Lower lobe of right lung (tissue), 2 donors: ENCODE results near the gene NRXN2. TPM values are rescaled to one million over a fixed set of nuclear protein-coding genes. Genes with fewer than 3 reads are reported as not detected.
"Not testable (repeated sequence)": the region's sequence is repeated elsewhere in the genome, so short reads cannot be mapped to it uniquely, and the experiment has no call there.

ENCODE experiments used
- ATAC-seq, 2 donors: fragments of 200-7000 bp; cut with Tn5 transposase; one replicate each; pipeline ENCODE4 v1.9.1; 2020 to 2022; ENCODE audit warnings: mild to moderate bottlenecking in 2 of 2, moderate library complexity in 2 of 2
- DNase-seq: peaks from one replicate; pipeline ENCODE4 v3.0.0-alpha.2; 2020
- H3K27ac ChIP-seq: fragments of 200-600 bp; one replicate; pipeline ENCODE4 v1.8.0; 2022
- H3K27me3 ChIP-seq: fragments of 200-600 bp; one replicate; pipeline ENCODE4 v1.8.0; 2022; ENCODE audit warnings: low read depth
- H3K36me3 ChIP-seq: fragments of 200-600 bp; one replicate; pipeline ENCODE4 v1.8.0; 2022; ENCODE audit warnings: mild to moderate bottlenecking
- H3K4me1 ChIP-seq: fragments of 200-600 bp; one replicate; pipeline ENCODE4 v1.8.0; 2022
- H3K4me3 ChIP-seq: fragments of 200-600 bp; one replicate; pipeline ENCODE4 v1.8.0; 2022; ENCODE audit warnings: mild to moderate bottlenecking
- H3K9me3 ChIP-seq: fragments of 200-600 bp; one replicate; pipeline ENCODE4 v1.8.0; 2022
- intact Hi-C: fragments of 100-400 bp; cut with DNase I; formaldehyde crosslinking; loops from one replicate; pipeline ENCODE4 v1.11.0; 2022
- total RNA-seq: library from RNA; stranded (reverse); fragmentation: NEBNext Ultra II Directional; extraction: Animal tissue kit (Norgen Biotek cat#: 25700); gene quantifications from one replicate; pipeline ENCODE4 v1.2.1, GENCODE V29; 2021
- TF ChIP-seq, protein P1 (sequence below): fragments of 200-600 bp; IDR thresholded peaks from one replicate; pipeline ENCODE4 v1.8.0; 2022; ENCODE audit warnings: antibody characterized with exemption, mild to moderate bottlenecking
- donor health status: DM: no; HTN: yes; CAD: no; lungs with severe emphysema.

The NRXN2 gene
- total RNA-seq, 1 donor from 2014 or later: 1.7 TPM

DNA sequence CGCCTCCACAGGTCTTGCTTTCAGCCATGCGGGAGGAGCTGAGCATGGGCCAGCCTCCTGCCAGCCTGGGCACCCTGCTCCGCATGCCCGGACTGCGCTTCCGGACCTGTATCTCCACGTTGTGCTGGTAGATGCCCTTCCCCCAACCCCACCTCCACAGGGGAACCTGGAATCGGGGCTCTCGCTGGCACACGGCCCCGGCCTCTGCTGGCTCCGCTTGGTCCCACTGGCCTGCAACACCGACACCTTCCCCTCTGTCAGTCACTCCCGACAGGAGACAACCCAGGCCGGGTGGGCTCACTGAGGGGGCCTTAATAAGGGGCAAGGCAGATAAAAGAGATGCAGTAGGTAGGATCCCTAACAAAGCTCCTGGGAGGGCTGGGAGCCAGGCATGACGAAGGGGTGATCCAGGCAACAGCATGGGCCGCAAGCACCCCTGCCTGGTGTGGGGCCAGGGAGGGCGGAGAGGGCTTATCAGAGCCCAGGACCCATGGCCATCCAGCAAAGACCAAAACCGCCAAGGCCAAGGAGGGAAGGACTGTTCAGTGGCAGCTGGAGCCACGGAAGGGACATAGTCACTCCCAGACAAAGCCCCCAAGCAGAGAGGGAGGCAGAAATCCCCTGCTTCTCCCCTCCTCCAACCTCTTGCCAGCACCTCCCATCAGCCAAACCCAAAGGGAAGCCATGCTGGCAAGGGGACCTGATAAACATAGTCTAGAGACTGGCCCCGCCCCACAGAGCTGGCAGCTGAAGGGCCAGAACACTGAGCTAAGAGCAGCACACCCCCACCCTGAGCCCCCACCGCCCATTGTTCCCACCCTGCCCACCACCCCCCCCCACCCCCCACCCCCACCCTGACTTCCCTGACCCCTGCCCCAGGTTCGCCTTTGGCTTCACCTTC, 124.0 kb downstream of the NRXN2 start:
- peak; percentile 38 for DNase-seq
- H3K27me3 ChIP-seq: peaks cover 7% of the 10 kb centered on the region
- no peaks in the 10 kb centered on the region for H3K36me3 ChIP-seq
- H3K4me3 ChIP-seq: no peak overlapping the region
- no peak overlapping the region for H3K27ac ChIP-seq
- H3K4me1 ChIP-seq: no peaks in the 10 kb centered on the region
- TF ChIP-seq, protein P1, sequence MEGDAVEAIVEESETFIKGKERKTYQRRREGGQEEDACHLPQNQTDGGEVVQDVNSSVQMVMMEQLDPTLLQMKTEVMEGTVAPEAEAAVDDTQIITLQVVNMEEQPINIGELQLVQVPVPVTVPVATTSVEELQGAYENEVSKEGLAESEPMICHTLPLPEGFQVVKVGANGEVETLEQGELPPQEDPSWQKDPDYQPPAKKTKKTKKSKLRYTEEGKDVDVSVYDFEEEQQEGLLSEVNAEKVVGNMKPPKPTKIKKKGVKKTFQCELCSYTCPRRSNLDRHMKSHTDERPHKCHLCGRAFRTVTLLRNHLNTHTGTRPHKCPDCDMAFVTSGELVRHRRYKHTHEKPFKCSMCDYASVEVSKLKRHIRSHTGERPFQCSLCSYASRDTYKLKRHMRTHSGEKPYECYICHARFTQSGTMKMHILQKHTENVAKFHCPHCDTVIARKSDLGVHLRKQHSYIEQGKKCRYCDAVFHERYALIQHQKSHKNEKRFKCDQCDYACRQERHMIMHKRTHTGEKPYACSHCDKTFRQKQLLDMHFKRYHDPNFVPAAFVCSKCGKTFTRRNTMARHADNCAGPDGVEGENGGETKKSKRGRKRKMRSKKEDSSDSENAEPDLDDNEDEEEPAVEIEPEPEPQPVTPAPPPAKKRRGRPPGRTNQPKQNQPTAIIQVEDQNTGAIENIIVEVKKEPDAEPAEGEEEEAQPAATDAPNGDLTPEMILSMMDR: no peak
- ATAC-seq: no peak
- no peaks in the 10 kb centered on the region for H3K9me3 ChIP-seq
- intact Hi-C loops: no loop called here

DNA sequence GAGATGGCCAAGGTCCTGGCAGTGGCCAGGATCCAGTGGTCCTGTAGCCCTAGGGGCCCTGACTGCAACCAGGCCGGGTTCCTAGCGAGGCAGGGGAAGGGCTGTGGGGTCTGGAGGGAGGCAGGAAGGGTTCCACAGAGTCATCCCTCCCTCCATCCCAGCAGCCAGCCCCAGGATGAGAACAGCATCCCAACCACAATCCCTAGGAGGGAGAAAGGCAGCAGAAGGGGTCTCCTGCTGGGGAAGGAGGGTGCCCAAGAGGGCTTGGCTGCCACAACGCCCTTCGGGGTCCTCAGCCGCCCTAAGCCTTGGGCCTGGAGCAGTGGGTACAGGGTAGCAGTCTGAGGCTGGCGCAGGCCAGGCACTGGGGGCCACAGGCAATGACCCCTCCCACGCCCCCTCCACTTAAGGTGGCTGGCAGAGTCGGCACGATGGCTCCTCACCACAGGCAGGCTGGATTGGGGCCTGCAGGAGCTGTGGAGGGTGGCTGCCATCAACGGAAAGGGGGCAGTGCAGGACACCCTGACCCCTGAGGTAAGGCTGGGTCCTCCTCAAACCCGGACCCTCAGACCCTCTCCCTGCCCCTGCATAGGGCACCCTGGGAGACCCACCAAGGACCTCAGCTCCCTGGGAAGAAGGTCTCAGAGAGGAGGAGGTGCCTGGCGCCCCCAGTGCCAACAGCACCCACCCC, 124.7 kb downstream of the NRXN2 start:
- Histone ChIP-seq H3K9me3 (no peaks in the 10 kb centered on the region), H3K27me3 (no peaks in the 10 kb centered on the region), H3K36me3 (no peaks in the 10 kb centered on the region), H3K27ac (no peak overlapping the region), H3K4me3 (no peak overlapping the region), H3K4me1 (no peaks in the 10 kb centered on the region)
- DNase-seq (peak; percentile 21), ATAC-seq (peak in 1 of 2 donors; percentile 14)
- intact Hi-C loops: no loop called here
- TF ChIP-seq, protein P1: no peak

DNA sequence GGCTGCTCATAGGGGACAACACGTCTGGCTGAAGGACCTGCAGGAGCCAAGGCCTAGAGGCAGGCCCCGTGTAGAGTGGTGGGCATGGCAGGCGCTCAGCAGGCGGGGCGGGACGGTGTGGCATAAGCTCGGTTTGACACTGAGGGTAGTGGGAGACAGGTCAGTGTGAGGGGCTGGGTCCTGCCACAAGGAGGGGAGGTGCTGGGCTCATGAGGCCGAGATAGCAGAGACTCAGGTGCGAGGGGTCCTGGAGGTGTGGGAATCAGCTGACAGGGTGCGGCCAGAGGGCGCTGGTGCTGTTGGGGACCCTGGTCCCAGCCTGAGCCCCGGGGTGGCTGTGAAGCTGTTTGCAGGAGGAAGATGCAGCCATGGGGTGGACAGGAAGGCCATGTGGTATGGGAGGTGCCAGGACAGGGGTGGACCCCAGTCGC, 125.3 kb downstream of the NRXN2 start:
- TF ChIP-seq, protein P1: no peak
- Histone ChIP-seq H3K27me3 (no peaks in the 10 kb centered on the region), H3K27ac (no peak overlapping the region), H3K4me3 (no peak overlapping the region), H3K36me3 (no peaks in the 10 kb centered on the region), H3K9me3 (no peaks in the 10 kb centered on the region), H3K4me1 (no peaks in the 10 kb centered on the region)
- DNase-seq (peak; percentile 37), ATAC-seq (no peak)
- intact Hi-C loops: no loop called here

DNA sequence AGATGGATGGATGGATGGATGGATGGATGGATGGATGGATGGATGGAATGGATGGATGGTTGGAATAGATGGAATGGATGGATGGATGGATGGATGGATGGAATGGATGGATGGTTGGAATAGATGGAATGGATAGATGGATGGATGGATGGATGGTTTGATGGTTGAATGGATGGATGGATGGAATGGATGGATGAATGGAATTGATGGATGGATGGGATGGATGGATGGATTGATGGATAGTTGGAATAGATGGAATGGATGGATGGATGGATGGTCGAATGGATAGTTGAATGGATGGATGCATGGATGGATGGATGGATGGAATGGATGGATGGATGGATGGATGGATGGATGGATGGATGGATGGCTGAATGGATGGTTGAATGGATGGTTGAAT, 127.1 kb downstream of the NRXN2 start:
- H3K4me1 ChIP-seq, H3K27me3 ChIP-seq, intact Hi-C loops, H3K9me3 ChIP-seq, H3K36me3 ChIP-seq, H3K27ac ChIP-seq, H3K4me3 ChIP-seq, DNase-seq, ATAC-seq: not testable (repeated sequence)

DNA sequence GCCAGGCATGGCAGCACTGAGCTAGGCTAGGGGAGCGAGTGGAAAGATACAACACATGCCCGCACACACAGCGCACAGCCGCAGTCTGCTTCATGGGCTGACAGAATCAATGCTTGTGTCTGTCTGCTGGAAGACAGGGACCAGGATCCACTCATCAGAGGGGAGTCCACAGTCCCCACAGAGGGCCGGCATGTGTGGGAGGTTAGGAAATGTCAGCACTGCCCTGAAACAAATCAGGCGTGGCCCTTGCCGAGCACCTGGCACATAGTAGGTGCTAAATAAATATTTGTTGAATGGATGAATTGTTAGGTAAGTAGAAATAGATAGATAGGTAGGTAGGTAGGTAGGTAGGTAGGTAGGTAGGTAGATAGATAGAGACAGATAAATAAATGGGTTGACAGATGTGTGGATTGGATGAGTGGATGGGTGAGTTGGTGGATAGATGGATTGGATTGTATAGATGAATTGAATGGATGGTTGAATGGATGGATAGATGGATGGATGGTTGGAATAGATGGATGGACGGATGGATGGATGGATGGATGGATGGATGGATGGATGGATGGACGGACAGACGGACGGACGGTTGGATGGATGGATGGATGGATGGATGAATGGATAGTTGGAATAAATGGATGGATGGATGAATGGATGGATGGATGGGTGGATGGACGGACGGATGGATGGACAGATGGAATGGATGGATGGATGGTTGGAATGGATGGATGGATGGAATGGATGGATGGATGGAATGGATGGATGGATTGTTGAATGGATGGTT, 128.6 kb downstream of the NRXN2 start:
- H3K4me3 ChIP-seq: no peak overlapping the region
- no peaks in the 10 kb centered on the region for H3K4me1 ChIP-seq
- TF ChIP-seq, protein P1: no peak
- intact Hi-C loops: no loop called here
- H3K27me3 ChIP-seq: no peaks in the 10 kb centered on the region
- H3K36me3 ChIP-seq: no peaks in the 10 kb centered on the region
- H3K27ac ChIP-seq: no peak overlapping the region
- H3K9me3 ChIP-seq: peaks cover 1% of the 10 kb centered on the region
- no peak for ATAC-seq
- DNase-seq: peak; percentile 11
